SK-N-SH treated with all-trans-retinoic acid at 6 μM for 48 hours (cell line): ENCODE data around the gene MAP3K3.

ENCODE experiments used
- ZC3H10 ChIP-seq: fragments of 250-450 bp; sonication (Bioruptor Pico); IDR thresholded peaks from 2 replicates; pipeline ENCODE4 v1.5.1; 2021; ENCODE audit warnings: mild to moderate bottlenecking, moderate library complexity
- ZNF70 ChIP-seq: fragments of 450-650 bp; formaldehyde crosslinking; IDR thresholded peaks from 2 replicates; pipeline ENCODE4 v1.5.0; 2020; ENCODE audit warnings: mild to moderate bottlenecking, moderate library complexity
- TF ChIP-seq, protein P1 (sequence below): fragments of 250-450 bp; sonication (Bioruptor Pico); IDR thresholded peaks from 2 replicates; pipeline ENCODE4 v1.5.1; 2020; ENCODE audit warnings: low read depth, mild to moderate bottlenecking, moderate library complexity

DNA sequence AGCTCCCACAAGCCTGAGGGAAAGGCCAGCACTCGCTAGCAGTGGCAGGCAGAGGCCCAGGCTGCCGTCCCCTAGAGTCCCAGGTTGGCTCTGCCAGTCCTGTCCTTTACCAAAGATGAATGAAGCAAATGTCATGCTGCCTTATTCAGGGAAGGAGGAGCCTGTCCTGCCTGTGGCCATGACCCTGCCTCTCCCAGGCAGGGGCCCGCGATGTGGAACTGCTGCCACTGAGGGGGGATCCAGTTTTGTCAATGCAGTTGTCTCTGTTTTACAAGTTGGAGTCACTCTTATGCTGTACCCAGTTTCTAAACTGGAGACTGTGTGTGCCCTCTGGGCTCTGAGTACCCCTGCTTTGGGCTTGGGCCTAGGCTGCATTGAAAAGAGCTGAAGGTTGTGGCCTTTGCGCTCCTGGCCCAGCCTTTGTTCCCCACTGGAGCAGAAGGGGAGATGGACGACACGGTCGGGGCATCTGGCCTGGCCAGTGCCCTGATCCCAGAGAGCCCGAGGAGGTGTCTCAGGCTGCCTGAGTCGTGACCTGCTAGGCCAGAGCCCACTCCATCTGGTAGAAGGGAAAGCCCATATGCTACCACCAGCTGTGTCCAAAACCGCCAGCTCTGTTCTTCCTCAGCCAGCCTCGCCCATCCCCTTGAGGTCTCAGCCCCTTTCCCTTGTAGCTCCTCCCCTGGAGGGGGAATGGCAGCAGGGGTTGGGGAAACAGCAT, 72.2 kb downstream of the MAP3K3 start:
- TF ChIP-seq, protein P1, sequence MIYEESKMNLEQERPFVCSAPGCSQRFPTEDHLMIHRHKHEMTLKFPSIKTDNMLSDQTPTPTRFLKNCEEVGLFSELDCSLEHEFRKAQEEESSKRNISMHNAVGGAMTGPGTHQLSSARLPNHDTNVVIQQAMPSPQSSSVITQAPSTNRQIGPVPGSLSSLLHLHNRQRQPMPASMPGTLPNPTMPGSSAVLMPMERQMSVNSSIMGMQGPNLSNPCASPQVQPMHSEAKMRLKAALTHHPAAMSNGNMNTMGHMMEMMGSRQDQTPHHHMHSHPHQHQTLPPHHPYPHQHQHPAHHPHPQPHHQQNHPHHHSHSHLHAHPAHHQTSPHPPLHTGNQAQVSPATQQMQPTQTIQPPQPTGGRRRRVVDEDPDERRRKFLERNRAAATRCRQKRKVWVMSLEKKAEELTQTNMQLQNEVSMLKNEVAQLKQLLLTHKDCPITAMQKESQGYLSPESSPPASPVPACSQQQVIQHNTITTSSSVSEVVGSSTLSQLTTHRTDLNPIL: no peak
- TF ChIP-seq ZC3H10 (CRISPR knock-in tag) (no peak), ZNF70 (no peak)
